HPDE6-E6E7 (cell line): ENCODE measurements around the gene ELOVL1.

Source experiments
- DNase-seq: peaks from one replicate; pipeline ENCODE4 v3.0.0; 2011; ENCODE audit warnings: missing footprints; ENCODE audit errors: extremely low spot score

The ELOVL1 gene

GRCh38 chr1:43358121-43358745 lies 9.6 kb downstream of the ELOVL1 start:
- DNase-seq, result no peak

DNA sequence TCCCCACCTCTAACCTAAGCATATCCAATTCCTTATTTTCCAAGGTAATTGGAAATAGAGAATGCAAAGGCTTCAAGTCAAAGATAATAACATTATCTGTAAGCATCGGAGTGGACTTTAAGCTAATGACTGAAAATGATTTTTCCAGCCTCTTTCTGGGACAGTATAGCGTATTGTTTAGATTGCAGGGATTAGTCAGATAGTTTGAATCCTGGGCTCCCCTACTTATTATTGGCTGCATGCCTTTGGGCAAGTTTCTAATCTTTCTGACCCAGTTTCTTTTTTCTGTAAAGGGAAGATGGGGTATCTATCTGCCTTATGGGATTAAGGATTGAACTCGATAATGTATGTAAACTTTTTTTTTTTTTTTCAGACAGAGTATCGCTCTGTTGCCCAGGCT lies 10.6 kb downstream of the ELOVL1 start:
- DNase-seq, result no peak

- no peak for DNase-seq
These were observed 12.9 kb downstream of the ELOVL1 start for GRCh38 chr1:43354936-43355335.

GRCh38 chr1:43354471-43354870 lies 13.3 kb downstream of the ELOVL1 start:
- DNase-seq, result no peak

DNA sequence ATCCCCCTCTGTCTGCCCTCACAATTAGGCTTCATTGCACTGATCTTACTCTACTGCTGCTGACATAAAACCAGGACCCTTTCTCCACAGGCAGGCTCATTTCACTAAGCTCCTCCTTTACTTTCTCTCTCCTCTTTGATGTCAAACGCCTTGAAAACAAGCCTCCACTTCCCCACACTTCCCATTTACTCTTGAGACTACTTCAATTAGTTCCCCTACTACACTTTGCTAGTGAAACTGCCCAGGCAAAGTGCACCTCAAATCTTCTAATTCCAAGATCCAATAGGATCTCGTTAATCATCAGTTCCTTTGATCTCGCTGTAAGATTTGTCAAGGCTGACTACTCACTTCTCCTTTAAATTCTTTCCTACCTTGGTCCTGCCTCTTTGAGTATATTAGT lies 14.9 kb downstream of the ELOVL1 start:
- DNase-seq, result no peak

DNA sequence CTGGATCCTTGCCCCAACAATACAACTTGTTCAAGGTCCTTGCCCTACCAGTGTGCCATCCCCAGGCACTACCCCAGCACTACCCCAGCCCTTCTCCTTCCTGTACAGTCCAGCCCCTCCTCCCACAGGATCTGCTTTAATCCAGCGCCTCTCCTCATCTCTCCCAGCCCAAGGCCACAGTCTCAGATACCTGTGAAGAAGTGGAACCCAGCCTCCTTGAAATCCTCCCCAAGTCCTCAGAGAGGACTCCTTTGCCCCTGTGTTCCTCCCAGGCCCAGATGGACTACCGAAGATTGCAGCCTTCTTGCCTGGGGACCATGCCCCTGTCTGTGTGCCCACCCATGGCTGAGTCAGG lies 15.5 kb downstream of the ELOVL1 start:
- no peak for DNase-seq

DNA sequence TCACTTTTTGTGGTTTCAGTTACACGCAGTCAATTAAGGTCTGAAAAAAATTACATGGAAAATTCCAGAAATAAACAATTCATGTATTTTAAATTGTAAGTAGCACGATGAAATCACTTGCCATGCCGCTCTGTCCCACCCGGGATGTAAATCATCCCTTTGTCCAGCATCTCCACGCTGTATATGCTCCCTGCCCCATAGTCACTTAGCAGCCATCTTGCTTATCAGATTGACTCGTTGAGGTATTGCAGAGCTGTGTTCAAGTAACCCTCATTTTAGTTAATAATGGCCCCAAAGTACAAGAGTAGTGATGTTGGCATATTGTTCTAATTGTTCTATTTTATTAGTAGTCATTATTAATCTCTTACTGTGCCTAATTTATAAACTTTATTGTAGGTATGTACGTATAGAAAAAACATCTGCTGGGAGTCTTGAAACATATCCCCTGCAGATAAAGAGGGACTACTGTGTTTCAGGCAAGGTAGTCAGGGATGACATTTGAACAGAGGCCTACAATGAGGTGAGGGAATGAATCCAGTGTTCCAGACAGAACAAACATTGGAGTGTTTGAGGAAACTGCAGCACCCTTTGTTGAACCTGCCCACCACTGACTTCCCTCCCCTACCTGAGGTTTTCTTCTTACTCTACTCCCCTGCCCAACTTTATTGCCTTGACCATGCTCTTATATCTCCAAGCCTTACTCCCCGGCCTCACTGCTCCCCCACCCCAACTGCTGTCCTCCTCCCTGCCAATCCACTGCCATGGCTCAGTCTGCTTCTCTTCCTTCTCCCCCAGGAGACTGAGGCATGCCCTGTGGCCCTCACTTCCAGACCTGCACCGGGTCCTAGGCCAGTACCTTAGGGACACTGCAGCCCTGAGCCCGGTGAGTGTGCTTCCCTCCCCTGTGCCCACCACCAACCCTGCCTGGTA lies 16.1 kb downstream of the ELOVL1 start:
- DNase-seq, result no peak

- no peak for DNase-seq
These were observed 16.8 kb downstream of the ELOVL1 start for GRCh38 chr1:43350976-43351375.

- no peak for DNase-seq
These were observed 18.1 kb downstream of the ELOVL1 start for GRCh38 chr1:43349594-43350306.

DNA sequence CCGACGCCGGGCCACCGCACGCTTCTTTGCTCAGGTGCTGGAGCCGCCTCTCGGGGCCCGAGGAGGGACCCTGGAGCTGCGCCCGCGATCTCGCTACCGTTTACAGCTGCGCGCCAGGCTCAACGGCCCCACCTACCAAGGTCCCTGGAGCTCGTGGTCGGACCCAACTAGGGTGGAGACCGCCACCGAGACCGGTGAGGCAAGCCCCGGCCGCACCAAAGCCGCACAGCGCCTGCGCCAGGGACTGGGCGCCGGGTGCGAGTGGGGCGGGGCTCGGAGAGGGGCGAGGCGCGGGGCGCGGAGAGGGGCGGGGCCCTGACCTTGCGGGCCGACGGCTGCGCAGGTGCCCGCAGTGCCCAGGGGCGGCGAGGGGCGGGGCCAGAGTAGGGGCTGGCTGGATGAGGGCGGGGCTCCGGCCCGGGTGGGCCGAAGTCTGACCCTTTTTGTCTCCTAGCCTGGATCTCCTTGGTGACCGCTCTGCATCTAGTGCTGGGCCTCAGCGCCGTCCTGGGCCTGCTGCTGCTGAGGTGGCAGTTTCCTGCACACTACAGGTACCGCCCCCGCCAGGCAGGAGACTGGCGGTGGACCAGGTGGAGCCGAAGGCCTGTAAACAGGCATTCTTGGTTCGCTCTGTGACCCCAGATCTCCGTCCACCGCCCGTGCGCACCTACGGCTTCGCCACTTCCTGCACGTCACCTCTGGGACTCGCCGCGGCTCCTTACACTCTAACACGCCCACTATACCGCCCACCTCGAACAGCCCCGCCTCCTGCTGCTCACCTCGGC lies 18.8 kb downstream of the ELOVL1 start:
- peak; percentile 84 for DNase-seq

GRCh38 chr1:43348343-43348808 lies 19.4 kb downstream of the ELOVL1 start:
- peak; percentile 56 for DNase-seq

- no peak for DNase-seq
These were observed 21.2 kb downstream of the ELOVL1 start for GRCh38 chr1:43346636-43347035.

- no peak for DNase-seq
These were observed 22.7 kb downstream of the ELOVL1 start for GRCh38 chr1:43345120-43345519.

DNA sequence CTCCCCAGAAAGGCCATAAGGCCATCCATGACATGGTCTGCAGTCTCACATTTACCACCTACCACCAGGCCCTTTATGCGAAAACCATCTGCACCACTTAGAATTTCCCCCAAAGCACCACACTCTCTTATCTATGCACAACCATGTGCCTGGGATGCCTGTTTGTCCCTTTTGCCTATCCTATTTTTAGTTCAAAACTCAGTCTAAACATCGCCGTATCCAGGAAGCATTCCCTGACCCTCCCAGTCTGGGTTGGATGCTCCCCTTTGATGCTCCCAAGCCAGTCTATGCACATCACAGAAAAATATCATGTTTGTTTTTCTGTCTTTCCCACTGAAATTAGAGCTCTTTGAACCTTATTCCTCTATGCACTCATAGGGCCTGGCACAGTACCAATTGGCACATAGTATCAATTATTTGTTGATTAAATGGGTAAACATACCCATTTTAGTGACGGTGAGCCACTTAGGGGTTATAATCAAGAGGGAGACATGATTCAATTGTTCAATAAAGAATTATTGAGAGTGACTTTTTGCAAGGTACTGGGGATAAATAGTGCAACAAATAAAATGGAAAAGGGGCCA lies 23.5 kb downstream of the ELOVL1 start:
- no peak for DNase-seq

DNA sequence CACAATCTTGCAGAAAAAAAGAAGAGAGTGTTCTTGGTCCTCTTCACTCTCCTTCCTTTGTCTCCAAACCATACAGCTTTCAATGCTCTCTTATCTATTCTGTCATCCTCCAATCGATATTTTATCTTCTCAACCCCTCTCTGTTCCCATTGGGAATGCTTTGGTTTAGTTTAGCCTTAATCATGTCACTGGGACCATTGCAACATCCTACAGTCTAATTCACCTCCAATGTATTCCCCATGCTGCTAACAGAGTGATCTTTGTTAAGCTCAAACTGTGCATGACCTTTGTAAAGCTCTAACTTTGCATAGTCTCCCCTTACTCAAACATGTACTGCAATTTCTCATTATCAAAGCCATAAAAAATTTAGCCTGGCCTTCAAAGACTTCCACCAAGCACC lies 27.3 kb downstream of the ELOVL1 start:
- DNase-seq, result no peak

DNA sequence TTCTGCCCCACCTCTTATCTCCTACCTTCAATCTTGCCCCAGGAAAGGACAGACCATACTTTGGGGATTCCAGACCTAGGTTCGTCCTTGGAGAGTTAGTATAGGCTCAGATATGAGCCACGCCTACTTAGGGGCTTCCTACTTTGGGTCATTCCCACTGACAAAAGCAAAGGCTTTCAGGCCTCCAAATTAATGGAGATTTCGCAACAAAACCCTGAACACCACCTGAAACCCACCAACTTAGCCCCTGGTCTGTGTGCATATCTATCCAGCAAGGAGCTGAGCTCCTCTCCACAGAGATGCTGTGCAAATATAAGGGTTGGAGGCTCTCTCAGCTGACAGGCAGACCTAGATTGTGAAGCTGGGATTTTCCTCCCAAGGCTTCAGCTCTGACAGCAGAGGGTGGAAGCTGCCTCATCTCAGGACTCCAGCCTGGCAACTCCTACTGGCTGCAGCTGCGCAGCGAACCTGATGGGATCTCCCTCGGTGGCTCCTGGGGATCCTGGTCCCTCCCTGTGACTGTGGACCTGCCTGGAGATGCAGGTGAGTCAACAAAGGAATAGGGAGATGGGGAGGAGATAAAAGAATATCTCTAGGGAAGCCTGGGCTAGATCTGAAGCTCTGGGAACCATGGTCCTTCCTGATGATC lies 28.1 kb downstream of the ELOVL1 start:
- no peak for DNase-seq

- DNase-seq, result no peak
These were observed 29.8 kb downstream of the ELOVL1 start for GRCh38 chr1:43338001-43338400.

GRCh38 chr1:43337588-43337987 lies 30.2 kb downstream of the ELOVL1 start, which contains the start of gene MPL:
Gene MPL (plus strand): TSS chr1:43337818. CDS start chr1:43337849, 31 bp downstream.
- DNase-seq, result no peak

DNA sequence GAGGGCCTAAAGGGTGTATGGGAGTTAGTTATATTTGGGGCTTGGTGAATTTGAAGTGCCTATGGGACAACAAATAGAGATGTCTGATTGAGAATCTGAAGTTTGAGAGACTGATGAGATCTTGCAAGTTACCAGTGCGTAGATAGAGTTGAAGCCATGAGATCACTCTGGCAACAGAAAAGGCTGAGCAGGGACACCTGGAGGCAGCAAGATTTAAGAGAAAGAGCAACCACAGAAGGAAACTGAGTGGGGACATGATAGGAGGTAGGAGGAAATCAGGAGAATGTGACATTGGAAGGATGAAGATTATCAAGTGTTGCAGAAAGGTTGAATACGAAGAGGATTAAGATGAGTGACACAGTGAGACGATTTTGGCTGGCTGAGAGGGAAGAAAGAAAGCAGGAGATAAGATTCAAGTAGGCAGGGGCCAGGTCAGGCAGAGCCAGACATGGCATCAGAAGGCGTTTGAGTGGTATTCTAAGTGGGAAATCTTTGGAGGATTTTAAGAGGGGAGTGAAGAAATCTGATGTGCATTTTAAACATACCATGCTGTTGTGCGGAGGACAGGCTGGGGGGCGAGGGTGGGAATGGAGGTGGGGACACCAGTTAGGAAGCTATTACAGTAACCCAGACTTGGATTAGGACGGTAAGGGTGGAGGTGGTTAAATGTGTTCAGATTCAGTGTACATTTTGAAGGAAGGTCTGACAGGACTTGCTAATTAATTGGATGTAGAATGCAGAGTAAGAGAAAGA lies 33.2 kb downstream of the ELOVL1 start:
- DNase-seq, result no peak

DNA sequence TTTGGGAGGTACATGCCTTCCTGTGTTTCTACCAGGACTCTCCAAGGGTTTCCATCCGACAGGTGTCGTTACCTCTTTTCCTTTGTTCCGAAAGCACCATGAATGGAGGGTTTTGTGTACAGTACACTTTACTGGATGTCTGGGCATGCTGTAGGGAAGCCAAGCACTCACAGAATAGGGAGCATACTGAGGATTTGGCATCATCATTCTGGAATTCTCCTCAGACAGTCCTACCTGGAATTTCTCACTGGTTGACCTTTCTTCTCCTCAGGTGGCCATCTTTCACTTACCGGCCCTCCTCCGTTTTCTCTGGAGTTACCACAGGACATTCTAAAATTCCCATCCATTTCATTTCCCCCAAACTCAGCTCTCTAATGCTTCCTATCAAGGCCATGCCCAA lies 36.1 kb downstream of the ELOVL1 start:
- DNase-seq, result no peak
